Central memory CD4-positive, alpha-beta T cell (primary cell): ENCODE results near the gene RHOV.
A peak's percentile ranks its signal among the peaks of the same experiment; 100 is the strongest.

ENCODE experiments used
- DNase-seq: peaks from one replicate; pipeline ENCODE4 v3.0.0; 2022
- total RNA-seq, 3 experiments: gene quantifications; one replicate each; lab custom pipeline; 2026; lab: John Stamatoyannopoulos, UW

The RHOV gene, protein sequence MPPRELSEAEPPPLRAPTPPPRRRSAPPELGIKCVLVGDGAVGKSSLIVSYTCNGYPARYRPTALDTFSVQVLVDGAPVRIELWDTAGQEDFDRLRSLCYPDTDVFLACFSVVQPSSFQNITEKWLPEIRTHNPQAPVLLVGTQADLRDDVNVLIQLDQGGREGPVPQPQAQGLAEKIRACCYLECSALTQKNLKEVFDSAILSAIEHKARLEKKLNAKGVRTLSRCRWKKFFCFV
- total RNA-seq, result 0 to 0.77 (median 0.35) reads per million in 3 experiments

DNA sequence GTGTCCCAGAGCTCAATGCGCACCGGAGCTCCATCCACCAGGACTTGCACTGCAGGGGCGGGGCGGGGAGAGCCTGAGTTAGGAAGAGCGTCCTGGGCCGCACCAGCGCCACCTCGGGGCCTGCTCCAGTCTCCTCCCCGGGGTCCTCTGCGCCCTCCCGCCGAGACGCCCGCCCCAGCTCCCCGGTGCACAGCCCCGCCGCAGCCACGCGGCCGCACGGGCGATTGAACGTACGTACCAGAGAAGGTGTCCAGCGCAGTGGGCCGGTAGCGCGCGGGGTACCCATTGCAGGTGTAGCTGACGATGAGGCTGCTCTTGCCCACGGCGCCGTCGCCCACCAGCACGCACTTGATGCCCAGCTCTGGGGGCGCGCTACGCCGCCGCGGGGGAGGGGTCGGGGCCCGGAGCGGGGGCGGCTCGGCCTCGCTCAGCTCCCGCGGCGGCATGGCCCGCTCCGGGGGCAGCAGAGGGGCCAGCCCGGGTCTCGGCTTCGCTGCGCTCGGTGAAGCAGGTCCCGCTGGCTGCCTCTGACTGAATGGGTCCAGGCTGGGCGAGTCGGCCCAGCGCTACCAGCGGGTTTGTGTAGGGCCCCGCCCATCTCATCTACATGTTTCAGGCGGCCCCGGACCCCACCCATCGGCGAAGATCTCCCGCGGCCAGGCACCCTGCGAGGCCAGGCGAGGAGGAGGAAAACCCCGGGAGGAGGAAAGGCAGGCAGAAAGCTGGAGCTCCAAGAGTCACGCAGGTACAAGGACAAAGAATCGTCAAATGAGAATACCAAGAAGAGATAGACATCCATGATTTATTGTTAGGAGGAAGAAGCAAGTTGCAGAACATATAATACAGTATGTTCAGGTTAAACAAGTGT lies at the start of gene RHOV:
TSS of gene RHOV (minus strand) at position 541 of the 868 bp plus-strand sequence. CDS start at position 446, 95 bp downstream.
- peak; percentile 21 for DNase-seq

DNA sequence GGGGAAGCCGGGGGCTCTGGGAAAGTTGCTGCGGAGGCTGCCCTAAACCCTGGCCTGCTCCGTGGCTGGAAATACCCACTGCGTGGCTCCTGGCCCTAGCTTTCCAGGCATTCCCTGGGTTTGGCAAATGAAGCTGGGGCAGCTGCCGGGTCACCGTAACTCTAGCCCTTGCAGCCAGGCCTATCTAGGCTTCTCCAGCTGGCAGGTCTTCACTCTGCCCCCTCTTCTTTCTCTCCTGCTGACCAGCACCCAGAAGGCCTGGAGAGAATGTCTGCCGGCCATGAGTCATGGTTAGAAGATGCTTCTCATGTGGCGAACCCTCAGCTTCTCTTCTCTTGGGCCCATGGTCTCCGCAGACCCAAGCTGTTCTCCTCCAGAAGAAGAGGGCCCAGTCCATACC lies 49.5 kb upstream of the RHOV start:
- DNase-seq, result no peak

DNA sequence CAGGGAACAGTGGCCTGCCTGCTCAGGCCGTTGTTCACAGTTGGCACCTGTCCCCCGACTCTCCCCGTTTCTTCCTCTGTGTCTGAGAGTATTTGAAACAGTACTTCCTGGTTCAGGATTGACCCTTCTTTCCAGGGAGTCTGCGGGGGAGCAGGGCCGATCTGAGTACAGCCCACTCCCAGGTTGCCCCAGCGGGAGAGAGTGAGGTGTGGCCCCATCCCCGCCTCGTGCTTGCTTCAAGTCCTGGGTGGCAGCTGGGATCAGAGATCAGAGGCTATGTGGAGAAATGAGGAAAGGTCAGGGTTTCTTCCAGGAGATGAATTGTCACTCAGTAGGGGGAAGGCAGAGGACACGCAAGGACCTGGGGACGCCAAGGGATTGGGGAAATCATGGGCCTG lies 48.6 kb upstream of the RHOV start:
- DNase-seq, result no peak

DNA sequence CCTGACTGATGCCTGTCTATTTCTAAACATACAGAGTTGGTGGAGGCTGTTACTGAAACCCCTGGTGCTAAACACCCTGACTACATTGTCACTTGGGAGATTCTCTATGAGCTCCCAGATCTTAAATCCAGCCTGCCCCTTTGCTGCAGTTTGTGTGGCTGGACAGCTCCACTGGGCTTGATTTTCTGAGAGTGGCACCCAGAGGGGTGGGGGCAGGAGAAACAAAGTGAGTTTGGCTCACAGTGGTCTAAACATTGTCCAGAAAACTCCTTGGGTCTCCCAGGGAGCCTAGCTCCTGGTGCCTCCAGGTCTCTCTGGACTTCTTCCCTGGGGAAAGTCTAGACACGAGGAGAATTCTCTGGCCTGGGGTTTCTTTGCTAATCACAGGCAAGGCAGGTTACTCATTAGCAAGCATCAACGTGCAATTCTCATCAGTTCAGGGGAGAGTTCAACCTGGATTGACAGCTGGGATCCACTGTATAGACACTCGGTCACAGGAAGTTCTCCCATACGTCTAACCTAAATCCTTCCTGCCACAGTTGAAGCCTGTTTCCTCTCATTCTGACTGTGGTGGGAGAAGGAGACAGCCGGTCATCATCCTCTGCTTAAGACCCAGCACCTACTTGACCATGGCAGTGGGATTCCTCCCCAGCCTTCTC lies 48.0 kb upstream of the RHOV start:
- DNase-seq, result no peak

DNA sequence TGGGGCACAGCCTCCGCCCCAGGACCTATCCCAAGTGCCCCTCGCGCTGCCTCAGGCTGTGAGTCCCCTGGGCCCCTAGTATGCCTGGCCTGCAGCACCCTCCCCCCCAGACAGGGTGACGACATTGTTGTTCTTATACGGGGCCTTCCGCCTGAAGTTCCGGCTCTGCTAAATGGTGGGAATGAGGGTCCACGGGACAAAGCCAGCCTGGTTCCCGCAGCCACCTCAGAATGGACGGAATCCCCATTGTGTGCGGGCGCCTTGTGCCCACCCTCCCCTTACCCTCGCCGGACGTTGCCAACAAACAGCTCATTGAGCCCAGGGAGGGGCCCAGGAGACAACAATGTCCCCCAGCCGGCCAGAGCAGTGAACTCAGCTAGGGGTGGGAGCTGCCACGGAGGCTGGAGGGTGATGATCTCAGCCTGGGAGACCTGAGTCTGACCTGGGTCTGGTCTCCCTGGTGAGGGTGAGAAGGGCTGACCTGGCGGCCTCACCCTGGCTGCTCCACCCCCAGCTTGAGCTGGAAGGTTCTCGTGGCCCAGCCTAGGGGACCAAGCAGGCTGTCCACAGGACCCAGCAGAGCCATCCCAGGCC lies 44.9 kb upstream of the RHOV start:
- DNase-seq, result no peak

DNA sequence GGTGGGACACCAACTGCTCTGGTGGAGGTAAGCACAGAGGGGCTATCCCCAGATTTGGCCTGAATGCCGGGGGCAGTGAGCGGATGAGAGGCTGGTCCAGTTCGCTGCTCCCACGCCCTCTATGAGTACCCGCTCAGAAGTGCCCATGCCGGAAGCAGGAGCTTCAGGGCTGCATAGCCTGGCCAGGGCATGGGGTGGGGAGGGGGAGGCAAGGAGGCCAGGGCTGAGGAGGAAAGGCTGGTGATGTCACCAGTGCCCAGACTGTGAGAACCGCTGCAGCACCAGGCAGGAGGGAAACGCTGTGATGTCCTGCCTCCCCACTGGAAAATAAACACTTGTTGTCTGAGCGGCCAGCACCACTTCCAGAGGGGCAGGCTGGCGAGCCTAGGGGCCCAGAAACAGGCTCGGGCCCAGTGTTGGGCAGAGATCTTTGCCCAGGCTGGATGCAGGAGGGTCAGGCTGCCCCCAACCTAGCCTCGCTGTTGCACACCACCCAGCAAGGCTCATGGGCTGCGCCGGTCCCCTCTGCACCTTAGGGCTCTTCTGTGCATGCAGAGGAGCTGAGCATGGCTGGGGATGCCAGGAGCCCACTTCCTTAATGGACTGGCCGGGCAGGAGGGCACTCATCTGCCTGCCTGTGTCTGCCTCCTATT lies 44.2 kb upstream of the RHOV start:
- no peak for DNase-seq

DNA sequence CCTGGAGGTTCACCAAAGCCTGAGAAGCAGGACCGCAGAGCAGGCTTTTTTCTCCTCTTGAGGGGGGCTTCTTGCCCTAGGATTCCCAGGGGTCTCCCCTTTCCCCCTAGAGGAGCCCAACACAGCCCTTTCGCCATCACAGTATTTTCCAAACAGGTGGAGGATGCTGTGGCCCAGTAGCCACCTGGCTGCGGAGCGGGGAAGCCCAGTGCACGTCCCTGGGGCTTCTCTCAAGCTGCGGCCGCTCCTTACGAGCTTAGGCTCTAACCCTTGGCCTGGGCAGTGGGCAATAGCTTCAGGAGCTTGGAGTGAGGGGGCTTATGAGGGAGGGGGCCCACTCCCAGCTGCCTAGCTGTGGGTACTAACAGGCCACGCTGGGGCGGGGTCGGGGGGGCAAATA lies 43.6 kb upstream of the RHOV start:
- DNase-seq, result no peak

DNA sequence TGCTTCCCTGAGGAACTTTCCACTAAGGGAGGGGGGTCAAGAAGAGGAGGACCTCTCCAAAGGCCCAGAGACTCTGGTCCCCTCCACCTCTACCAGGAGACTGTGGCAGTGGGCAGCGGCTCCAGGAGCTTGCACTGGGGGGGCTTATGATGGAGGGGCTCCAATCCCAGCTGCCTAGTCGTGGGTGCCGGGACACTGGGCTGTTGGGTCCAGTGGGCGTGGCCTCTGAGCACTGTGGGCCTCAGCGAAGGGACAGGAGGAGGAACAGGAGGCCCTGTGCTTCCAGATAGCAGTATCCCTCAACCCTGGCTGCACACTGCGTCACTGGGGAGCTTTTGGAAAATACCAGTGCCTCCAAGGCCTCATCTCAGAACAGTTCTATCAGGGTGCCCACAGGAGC lies 41.6 kb upstream of the RHOV start:
- no peak for DNase-seq

DNA sequence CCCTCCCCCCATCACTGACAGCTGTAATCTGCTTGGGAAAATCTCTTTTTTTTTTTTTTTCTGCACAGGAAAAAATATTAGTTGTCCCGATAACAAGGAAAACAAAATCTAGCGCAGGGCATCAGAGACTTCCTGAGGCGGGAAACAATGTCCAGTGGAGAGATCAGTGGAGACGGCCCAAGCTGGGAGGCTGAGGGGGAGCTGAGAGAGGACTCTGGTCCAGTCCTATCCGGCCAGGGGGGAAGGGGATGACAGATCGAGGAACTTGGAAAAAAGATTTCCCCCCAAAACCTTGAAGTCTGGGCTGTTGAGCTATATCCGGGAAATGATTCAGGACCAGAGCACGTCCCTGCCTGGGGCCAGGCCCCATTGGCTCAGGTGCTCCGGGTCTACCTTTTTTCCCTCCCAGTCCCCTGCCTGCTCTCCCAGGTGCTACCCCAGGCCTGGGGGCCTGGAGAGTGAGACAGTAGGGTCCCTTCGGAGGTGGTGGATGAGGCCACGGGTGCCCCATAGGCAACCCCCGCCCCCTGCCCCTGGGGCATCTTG lies 41.2 kb upstream of the RHOV start:
- DNase-seq, result no peak

DNA sequence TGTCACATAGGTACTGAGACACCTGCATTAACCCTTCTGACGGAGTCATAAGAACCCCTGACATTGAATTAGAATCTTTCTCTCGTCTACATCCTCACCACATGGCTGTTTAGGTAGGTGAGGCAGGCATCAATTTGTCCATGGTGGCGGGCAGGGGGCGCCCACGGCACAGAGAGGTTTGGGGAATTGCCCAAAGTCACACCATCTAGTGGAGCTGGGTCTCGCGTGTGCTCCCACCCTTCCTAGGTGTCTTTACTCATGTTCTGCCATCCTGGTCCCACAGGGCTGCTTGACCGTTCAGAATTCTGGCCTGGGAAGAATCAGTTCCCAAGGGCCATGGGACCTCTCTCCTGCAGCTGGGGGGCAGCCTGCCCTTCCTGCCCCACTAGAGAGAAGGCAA lies 40.5 kb upstream of the RHOV start:
- DNase-seq, result no peak

DNA sequence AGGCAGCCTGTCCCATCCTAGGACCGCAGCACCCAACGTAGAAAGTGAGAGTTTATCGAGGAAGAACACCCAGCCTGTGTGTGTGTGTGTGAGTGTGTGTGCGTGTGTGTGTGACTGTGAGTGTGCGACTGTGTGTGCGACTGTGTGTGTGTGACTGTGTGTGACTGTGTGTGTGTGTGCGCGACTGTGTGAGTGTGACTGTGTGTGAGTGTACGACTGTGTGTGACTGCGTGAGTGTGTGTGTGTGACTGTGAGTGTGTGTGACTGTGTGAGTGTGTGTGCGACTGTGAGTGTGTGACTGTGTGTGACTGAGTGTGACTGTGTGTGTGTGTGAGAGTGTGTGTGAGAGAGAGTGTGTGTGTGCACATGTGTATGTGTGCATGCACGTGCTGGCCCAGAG lies 40.0 kb upstream of the RHOV start:
- DNase-seq, result no peak

DNA sequence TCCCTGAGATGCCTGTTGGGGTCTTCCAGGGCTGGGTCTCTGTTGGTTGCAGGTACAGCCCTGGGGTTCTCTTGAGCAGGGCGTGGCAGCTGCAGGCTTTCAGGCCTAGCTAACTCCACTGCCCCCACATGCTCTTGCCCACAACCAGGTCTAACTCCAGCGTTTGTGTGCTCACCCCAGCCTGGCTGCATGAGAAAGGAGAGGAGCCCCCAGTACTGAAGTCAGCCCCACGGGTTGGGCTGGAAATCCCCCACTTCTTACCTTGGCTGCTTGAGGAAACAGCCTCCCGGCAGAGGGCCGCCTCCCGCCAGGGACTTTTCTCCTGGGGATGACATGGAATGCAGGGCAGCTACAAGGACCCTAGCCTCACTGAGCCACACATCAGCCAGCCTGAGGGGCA lies 38.4 kb upstream of the RHOV start:
- no peak for DNase-seq

DNA sequence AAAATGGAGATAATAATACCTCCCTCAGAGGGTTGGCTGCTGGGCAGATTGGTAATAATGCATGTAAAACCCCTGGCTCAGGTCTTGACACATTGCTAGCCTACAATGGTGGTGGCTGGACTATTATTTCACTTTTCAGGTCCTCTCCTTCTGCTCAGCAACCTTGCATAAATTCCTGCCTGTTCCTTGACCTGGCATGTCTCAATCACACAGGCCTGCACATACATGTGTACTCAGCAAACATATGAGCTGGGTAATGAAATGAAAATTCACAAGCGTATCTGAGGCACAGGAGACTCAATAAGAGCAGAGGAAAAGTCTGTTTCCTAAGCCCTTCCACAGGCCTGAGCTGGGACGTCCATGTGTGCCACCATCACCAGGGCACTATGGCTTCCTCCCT lies 37.7 kb upstream of the RHOV start:
- DNase-seq, result no peak

DNA sequence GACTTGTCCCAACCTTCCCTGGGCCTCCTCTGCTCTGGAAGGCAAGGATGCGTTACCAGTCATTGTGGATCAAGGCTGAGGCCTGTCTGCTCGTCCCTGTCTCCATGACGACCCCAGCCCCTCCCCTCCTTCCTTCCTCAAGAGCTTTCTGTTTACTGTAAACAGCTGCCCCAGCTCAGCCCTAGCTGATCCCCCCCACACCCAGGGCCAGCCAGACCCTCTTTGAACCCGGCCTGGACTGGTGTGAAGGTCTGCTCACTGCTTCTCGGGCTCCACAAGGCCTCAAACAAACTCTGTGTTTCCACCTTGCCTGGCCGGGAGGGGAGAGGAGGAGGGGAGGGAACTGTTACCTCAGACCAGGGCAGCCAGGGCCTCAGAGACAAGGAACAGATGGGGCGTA lies 37.1 kb upstream of the RHOV start:
- DNase-seq, result no peak

DNA sequence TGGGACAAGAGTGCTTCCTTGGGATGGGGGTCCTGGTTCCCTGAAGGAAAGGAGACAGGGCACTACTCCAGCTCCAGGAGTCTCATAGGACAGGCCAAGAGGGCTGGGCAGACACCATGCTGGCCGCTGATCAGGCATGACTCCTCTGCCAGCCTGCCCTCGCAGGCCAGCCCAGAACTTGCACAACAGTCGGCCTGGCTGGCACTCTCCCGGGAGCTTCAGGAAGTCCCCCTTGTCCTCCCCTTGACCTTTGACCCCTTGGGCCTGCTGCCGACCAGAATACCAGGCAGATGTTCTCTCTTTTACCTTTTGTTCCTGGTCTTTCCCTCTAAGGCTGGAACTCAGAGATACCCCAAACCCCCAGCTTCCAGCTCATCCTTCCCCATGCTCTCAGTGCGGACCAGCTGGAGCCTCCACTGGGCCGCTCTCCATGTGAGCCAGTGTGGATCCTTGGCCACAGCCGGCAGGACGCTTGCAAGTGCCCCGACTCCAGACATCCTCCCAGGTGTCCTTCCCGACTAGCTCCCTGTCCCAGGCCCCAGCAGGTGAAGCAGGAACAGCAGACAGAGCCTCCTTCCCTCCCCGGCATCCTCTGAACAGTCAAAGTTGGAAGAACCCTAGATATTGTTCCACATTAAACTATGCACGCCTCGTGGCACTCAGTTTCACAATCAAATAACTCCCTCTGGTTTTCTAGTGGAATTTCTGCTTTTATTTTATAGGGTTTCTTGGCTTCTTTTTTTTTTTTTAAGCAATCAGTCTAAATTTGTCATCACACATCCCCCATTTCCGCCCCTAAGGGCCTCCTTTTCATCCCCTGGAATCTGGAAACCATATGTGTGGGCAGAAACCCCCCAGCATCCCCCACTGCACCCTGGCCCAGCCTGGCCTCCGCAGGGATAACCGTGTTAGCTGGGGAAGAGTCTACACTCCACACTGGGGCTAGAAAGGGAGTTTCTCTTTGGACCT lies 35.9 kb upstream of the RHOV start:
- no peak for DNase-seq

DNA sequence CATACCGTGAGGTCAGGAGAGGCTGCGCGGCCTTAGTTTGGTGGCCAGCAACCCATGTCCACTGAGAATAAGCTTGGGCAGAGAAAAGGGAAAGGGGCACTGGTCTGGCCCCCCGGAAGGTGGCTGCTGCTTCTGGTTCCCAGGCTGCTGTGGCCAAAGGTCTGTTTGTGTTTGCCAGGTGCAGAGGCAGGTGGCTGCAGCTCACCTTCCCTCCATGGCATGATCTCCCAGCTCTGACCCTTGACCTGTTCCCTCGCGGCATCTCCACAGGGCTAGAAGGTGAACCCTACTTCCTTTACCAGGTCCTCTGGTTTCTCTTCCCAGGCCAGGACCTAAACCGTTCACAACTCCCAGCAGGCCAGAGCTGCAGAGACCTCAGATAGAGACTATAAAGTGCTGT lies 34.1 kb upstream of the RHOV start:
- no peak for DNase-seq

DNA sequence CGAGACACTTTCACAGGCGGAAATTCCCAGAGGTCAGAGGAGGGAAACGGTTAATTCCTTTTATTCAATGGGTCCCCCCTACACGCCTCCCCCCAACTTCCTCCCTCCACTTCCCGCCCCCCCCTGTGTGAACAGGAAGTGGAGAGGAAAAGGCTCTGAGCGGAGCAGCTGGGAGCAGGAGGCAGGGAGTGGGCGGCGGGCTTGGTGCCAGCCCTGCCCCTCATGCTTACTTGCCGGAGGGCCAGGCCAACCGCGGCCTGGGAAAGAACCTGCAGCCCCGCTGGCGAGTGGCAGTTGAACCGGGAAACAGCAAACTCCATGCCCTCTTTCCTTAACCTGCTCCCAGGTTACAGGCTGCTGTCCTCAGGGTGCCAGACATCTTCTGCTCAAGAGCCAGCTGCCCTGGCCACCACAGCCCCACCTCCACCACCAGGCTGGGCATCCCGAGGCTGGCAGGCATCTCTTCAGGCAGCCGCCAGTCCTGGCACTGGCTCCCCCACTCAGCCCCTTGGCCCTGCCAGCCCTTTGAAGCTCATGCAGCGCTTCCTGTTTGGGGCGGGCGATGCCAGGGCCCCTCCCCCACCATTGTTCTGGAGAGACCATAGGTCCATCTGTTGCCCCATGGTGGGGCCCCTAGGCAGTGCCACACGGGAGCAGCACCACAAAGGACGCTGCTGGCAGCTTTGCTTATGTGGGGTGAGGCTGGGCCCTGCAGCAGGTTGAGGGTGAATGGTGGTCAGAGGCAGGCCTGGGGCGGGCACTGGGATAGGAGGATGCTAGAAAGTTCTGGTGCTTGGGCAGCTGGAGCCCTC lies 33.2 kb upstream of the RHOV start:
- peak; percentile 54 for DNase-seq

DNA sequence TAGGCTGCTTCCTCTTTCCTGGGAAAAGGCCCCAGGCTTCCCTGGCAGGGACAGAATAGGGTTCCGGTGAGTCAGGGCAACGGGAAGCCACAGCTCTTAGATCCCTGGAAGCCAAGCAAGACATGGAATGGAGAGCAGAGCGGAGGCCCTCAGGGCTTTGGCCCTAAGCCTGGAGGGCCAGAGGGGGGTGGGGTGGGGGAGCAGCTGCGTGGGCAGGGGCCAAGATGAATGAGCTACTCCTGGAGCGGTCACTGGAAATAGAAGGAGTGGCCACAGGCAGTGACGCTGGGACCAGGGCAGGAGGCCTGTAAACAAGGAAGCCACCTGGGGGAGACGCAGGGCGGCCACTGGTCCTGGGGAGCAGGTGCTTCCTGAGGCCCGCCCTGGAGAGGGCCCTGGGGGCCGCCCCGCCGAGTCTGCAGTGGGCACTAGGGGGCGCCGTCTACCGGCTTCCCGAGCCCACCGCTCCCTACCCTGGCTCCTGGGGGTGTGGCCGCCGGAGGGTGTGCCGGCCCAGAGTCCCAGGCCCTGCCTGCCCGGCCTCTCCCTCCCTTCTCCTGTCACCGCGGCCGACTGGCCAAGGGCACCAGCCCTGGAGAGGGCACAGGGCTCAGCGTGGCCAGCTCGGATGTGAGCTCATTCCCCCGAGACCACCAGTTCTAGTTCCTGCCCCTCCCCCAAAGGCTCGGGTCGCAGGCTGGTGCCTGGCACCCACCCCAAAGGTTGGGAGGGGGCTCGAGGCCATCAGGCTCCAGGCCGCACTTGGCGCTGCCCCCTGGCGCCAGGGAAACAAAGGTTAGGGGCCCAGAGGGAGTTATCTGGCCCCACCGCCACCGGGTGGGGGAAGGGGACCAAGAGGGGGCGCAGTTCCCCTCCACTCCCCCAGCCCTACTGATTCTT lies 32.3 kb upstream of the RHOV start:
- DNase-seq, result peak; percentile 63

DNA sequence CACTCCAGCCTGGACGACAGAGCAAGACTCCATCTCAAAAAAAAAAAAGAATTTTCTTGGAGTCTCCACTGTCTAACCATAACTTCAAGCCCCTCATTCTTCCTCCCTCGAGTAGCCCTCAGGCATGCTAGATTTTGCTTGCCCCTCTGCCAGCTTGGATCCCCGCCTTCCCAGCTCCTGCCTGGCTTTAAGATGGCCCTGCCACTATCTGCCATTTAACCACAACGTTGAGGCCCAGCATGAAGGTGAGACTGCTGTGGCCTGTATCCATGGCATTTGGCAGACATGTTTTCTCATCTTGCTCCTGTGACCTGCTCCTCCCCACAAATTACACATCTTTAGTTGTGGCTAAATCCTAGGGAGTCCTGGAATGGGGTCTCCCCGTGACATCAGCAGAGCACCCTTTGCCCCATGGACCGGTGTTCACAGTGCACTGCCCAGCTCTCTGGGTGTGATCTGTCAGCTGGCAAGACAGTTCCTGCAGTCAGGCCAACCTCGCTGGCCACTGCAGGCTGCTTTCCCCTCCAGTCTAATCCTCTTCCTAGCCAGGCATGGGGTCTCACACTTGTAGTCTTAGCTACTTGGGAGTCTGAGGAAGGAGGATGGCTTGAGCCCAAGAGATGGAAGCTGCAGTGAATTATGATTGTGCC lies 30.6 kb upstream of the RHOV start:
- DNase-seq, result no peak
